ENCODE data around the gene HDAC5. TPM values are rescaled to one million over a fixed set of nuclear protein-coding genes. Genes with fewer than 3 reads are reported as not detected.
A peak's percentile ranks its signal among the peaks of the same experiment; 100 is the strongest.
"Not testable (repeated sequence)": the region's sequence is repeated elsewhere in the genome, so short reads cannot be mapped to it uniquely, and the experiment has no call there.

The HDAC5 gene
- total RNA-seq, 3 donors from 2014 or later (not counting 1 experiment from before 2014, with no cell fraction given), result 79.2 to 100 (median 91.9) TPM

GRCh38 chr17:44134752-44135568, 11.5 kb upstream of the HDAC5 start:
- DNase-seq, result no peak
- TF ChIP-seq, protein P1, sequence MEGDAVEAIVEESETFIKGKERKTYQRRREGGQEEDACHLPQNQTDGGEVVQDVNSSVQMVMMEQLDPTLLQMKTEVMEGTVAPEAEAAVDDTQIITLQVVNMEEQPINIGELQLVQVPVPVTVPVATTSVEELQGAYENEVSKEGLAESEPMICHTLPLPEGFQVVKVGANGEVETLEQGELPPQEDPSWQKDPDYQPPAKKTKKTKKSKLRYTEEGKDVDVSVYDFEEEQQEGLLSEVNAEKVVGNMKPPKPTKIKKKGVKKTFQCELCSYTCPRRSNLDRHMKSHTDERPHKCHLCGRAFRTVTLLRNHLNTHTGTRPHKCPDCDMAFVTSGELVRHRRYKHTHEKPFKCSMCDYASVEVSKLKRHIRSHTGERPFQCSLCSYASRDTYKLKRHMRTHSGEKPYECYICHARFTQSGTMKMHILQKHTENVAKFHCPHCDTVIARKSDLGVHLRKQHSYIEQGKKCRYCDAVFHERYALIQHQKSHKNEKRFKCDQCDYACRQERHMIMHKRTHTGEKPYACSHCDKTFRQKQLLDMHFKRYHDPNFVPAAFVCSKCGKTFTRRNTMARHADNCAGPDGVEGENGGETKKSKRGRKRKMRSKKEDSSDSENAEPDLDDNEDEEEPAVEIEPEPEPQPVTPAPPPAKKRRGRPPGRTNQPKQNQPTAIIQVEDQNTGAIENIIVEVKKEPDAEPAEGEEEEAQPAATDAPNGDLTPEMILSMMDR (IDR thresholded peaks at IDR 0.05), result no peak
- Histone ChIP-seq H3K9me3 (ENCODE audit: control insufficient read depth, insufficient read depth, low read length) (no peaks in the 10 kb centered on the region), H3K4me3 (ENCODE audit: low read length) (no peak overlapping the region), H3K4me1 (ENCODE audit: control insufficient read depth, insufficient read depth, low read length) (no peaks in the 10 kb centered on the region), H3K27me3 (ENCODE audit: control insufficient read depth, insufficient read depth, low read length) (peaks cover 9% of the 10 kb centered on the region), H3K27ac (ENCODE audit: low read length) (no peak overlapping the region), H3K36me3 (ENCODE audit: control insufficient read depth, insufficient read depth, low read length) (no peaks in the 10 kb centered on the region)
- H3K36me3 Mint-ChIP-seq, result no peaks in the 10 kb centered on the region
- 88% methylated on average over 9 of the region's 9 CpGs for WGBS (ENCODE audit: insufficient coverage)
- intact Hi-C loops (cut with micrococcal nuclease), result no loop called here
- no peak overlapping the region for H3K27ac Mint-ChIP-seq
- H3K9me3 Mint-ChIP-seq, result no peaks in the 10 kb centered on the region
- no peak overlapping the region for H3K4me3 Mint-ChIP-seq
- no peak for ATAC-seq
- H3K4me1 Mint-ChIP-seq, result no peaks in the 10 kb centered on the region
- peaks cover 11 to 15% of the 10 kb centered on the region in 2 donors for H3K27me3 Mint-ChIP-seq (ENCODE audit: low read depth in 2 of 2)

- H3K27me3 ChIP-seq (ENCODE audit: control insufficient read depth, insufficient read depth, low read length), result peaks cover 9% of the 10 kb centered on the region
- H3K36me3 Mint-ChIP-seq, result no peaks in the 10 kb centered on the region
- no peaks in the 10 kb centered on the region for H3K4me1 Mint-ChIP-seq
- no peaks in the 10 kb centered on the region for H3K9me3 ChIP-seq (ENCODE audit: control insufficient read depth, insufficient read depth, low read length)
- no peak overlapping the region for H3K4me3 ChIP-seq (ENCODE audit: low read length)
- DNase-seq (no peak), ATAC-seq (peak in 1 of 3 donors; percentile 5)
- H3K36me3 ChIP-seq (ENCODE audit: control insufficient read depth, insufficient read depth, low read length), result no peaks in the 10 kb centered on the region
- H3K9me3 Mint-ChIP-seq, result no peaks in the 10 kb centered on the region
- H3K27ac ChIP-seq (ENCODE audit: low read length), result no peak overlapping the region
- TF ChIP-seq, protein P1 (IDR thresholded peaks at IDR 0.05), result no peak
- intact Hi-C loops (cut with micrococcal nuclease), result no loop called here
- H3K4me1 ChIP-seq (ENCODE audit: control insufficient read depth, insufficient read depth, low read length), result no peaks in the 10 kb centered on the region
- H3K4me3 Mint-ChIP-seq, result no peak overlapping the region
- peaks cover 11 to 15% of the 10 kb centered on the region in 2 donors for H3K27me3 Mint-ChIP-seq (ENCODE audit: low read depth in 2 of 2)
- H3K27ac Mint-ChIP-seq, result no peak overlapping the region
- WGBS (ENCODE audit: insufficient coverage), result 79% methylated on average over 4 of the region's 4 CpGs
Observed at GRCh38 chr17:44133918-44134476, 10.6 kb upstream of the HDAC5 start.

- intact Hi-C loops (cut with micrococcal nuclease), result no loop called here
- no peaks in the 10 kb centered on the region for H3K4me1 ChIP-seq (ENCODE audit: control insufficient read depth, insufficient read depth, low read length)
- H3K27ac ChIP-seq (ENCODE audit: low read length), result no peak overlapping the region
- Mint-ChIP-seq H3K27ac (no peak overlapping the region), H3K27me3 (ENCODE audit: low read depth in 2 of 2) (peaks cover 0 to 6% of the 10 kb centered on the region in 2 donors), H3K9me3 (no peaks in the 10 kb centered on the region), H3K4me1 (no peaks in the 10 kb centered on the region), H3K36me3 (no peaks in the 10 kb centered on the region), H3K4me3 (no peak overlapping the region)
- TF ChIP-seq, protein P1 (IDR thresholded peaks at IDR 0.05), result no peak
- H3K9me3 ChIP-seq (ENCODE audit: control insufficient read depth, insufficient read depth, low read length), result no peaks in the 10 kb centered on the region
- H3K36me3 ChIP-seq (ENCODE audit: control insufficient read depth, insufficient read depth, low read length), result no peaks in the 10 kb centered on the region
- ATAC-seq (no peak), DNase-seq (no peak)
- no peaks in the 10 kb centered on the region for H3K27me3 ChIP-seq (ENCODE audit: control insufficient read depth, insufficient read depth, low read length)
- H3K4me3 ChIP-seq (ENCODE audit: low read length), result no peak overlapping the region
Observed at GRCh38 chr17:44132275-44132821, 8.9 kb upstream of the HDAC5 start.

DNA sequence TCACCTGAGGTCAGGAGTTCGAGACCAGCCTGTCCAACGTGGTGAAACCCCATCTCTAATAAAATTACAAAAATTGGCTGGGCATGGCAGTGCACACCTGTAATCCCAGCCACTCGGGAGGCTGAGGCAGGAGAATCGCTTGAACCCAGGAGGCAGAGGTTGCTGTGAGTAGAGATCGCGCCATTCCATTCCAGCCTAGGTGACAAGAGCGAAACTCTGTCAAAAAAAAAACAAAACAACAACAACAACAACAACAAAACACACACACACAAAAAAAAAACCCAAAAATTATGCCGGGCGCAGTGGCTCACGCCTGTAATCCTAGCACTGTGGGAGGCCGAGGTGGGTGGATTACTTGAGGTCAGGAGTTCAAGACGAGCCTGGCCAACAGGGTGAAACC, 7.9 kb upstream of the HDAC5 start:
- 86% methylated on average over 11 of the region's 12 CpGs for WGBS (ENCODE audit: insufficient coverage)
- H3K27me3 ChIP-seq (ENCODE audit: control insufficient read depth, insufficient read depth, low read length); intact Hi-C loops (cut with micrococcal nuclease); H3K36me3 Mint-ChIP-seq; H3K4me3 Mint-ChIP-seq; H3K36me3 ChIP-seq (ENCODE audit: control insufficient read depth, insufficient read depth, low read length); H3K9me3 ChIP-seq (ENCODE audit: control insufficient read depth, insufficient read depth, low read length); H3K27ac ChIP-seq (ENCODE audit: low read length); H3K4me1 ChIP-seq (ENCODE audit: control insufficient read depth, insufficient read depth, low read length); DNase-seq; H3K4me3 ChIP-seq (ENCODE audit: low read length); ATAC-seq; H3K27me3 Mint-ChIP-seq (ENCODE audit: low read depth in 2 of 2); H3K9me3 Mint-ChIP-seq; H3K4me1 Mint-ChIP-seq; H3K27ac Mint-ChIP-seq: not testable (repeated sequence)

All from natural killer cell (primary cell).